SK-N-DZ (cell line): ENCODE measurements around the gene DOCK4.

Experiments
- DNase-seq: peaks from one replicate; pipeline ENCODE4 v3.0.0-alpha.2; 2015; ENCODE audit warnings: low spot score

DOCK4 gene

GRCh38 chr7:112081778-112082177 is 124.4 kb downstream of the DOCK4 start:
- DNase-seq, result no peak

GRCh38 chr7:112080978-112081377 is 125.2 kb downstream of the DOCK4 start:
- DNase-seq, result no peak

DNA sequence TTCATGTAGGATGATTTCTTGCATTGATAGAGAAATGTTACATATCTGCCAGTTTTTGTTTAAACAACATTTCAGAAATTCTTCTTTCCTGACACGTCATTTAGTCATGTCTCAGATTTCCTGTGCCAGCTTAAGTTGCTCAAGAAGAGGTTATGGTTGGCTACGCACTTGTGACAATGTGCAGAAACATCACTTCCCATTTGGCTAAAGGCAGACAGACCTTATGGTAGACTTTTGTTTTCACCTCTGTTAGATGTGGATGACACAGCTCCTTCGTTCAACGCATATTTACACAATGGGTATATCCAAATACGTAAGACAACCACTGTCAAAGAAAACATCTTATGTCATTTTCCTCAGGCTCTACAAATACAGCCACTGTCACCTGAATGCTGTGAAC is 125.8 kb downstream of the DOCK4 start:
- no peak for DNase-seq

DNA sequence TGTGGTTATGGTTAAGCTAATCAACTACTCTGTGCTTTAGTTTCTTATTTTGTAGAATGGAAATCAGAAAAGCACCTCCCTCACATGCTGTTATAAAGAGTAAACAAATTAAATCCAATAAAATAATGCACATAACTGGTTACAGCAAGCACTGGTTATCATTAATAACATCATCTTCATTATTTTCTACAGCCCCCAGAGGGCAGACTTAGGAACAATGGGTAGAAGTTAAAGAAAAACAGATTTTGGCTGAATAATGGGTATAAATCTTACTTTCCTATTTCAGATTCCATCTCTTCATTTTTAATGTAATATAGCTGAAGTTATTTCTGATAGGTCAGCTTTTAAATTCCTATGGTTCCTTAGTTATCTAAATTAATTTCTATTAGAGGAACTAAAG is 126.5 kb downstream of the DOCK4 start:
- DNase-seq, result no peak

- no peak for DNase-seq
Observed at GRCh38 chr7:112079122-112079521, 127.1 kb downstream of the DOCK4 start.

GRCh38 chr7:112076324-112076723 is 129.9 kb downstream of the DOCK4 start:
- no peak for DNase-seq

GRCh38 chr7:112074464-112074863 is 131.7 kb downstream of the DOCK4 start:
- no peak for DNase-seq

DNA sequence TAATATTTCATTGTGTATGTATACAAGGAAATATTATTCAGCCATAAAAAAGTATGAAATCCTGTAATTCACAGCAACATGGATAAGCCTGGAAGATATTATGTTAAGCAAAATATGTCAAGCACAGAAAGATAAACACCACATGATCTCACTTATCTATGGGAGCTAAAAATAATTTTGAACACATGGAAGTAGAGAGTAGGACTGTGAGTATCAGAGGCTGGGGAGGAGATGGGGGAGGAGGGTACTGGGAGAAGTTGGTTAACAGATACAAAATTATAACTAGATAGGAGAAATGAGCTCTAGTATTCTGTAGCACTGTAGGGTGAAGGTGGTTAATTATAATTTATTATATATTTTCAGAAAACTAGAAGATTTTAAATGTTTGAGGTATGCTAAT is 132.7 kb downstream of the DOCK4 start:
- DNase-seq, result no peak

GRCh38 chr7:112072541-112073245 is 133.5 kb downstream of the DOCK4 start:
- DNase-seq, result no peak

- no peak for DNase-seq
Observed at GRCh38 chr7:112071856-112072255, 134.3 kb downstream of the DOCK4 start.

DNA sequence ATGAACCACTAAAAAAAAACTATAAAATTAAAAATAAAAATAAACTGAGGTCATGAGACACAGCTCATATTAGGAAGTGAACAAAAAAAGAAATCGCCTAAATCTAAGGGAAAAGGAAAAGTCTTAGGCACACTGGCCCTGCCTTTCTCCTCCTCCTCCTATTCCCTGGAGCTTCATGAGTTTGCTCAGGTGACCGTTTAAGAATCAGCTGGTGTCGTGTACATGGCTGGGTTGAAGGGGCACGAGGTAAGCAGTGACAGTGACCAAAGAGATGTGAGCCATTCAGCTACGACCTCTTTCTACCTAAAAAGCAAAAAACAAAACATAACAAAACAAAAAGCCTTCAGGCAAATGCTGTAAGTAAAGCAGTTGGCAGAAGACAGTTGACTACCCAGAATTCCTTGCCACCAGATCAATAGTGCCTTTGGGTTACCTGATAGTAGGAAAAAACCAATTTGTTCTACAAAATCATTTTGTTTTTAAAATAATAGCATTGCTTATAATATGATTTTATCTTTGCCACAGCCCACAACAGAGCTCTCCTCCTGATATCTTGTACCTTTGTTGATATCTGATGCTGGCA is 135.4 kb downstream of the DOCK4 start:
- DNase-seq, result no peak

- DNase-seq, result no peak
Observed at GRCh38 chr7:112069879-112070321, 136.3 kb downstream of the DOCK4 start.

- DNase-seq, result no peak
Observed at GRCh38 chr7:112068967-112069366, 137.2 kb downstream of the DOCK4 start.

DNA sequence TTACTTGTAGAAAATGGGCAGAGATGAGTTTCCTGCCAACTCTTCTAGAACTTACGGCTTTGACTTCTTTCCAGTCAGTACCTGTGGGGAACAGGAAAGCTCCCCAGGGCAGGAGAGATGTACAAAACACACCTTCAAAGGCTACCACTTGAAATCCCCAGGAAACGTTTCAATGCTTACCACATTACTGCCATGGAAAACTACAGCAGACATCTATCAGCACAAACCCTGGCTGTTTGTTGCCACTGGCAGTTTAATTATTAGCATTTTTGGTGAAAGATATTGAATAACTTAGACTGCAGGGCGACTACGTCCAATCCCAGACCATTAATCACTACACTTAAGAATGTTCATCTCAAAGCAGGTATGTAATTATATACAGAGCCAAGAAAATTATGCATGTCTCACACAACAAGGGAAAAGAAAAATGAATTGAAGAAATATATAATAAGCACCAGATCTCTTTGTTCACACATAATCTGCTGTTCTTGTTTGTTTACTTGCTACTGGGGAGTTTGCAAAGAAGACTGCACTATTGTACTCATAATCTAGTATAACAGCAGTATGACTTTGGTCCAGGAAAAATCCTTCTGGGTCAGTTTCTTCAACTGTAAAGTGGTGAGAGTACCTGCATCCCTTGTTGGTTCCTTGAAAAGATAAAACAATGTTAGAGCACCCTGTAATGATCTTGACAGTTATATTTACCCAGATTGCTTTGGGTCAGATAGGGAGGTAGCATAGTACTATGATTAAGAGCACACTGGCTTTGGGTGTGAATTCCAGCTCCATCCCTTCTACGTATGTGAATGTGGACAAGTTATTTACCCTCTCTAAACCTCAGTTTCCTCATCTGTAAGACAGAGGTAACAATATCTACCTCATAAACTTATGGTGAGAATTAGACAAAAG is 138.3 kb downstream of the DOCK4 start:
- DNase-seq, result no peak

GRCh38 chr7:112067200-112067599 is 139.0 kb downstream of the DOCK4 start:
- no peak for DNase-seq

DNA sequence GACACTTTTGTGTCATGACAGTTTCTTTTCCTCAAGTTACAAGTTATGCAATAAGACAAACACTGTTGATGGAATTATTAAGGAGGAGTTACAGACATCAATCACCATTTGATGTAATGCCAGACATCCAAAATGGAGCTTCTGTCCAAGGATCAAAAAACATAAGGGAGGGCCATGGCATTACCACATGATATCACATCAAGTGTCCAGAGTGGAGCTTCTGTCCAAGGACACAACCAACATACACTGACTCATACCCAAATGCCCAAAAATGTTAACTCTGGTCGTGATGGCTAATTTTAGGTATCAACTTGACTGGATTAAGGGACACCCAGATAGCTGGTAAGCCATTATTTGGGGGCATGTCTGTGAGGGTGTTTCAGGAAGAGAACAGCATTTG is 140.4 kb downstream of the DOCK4 start:
- no peak for DNase-seq

DNA sequence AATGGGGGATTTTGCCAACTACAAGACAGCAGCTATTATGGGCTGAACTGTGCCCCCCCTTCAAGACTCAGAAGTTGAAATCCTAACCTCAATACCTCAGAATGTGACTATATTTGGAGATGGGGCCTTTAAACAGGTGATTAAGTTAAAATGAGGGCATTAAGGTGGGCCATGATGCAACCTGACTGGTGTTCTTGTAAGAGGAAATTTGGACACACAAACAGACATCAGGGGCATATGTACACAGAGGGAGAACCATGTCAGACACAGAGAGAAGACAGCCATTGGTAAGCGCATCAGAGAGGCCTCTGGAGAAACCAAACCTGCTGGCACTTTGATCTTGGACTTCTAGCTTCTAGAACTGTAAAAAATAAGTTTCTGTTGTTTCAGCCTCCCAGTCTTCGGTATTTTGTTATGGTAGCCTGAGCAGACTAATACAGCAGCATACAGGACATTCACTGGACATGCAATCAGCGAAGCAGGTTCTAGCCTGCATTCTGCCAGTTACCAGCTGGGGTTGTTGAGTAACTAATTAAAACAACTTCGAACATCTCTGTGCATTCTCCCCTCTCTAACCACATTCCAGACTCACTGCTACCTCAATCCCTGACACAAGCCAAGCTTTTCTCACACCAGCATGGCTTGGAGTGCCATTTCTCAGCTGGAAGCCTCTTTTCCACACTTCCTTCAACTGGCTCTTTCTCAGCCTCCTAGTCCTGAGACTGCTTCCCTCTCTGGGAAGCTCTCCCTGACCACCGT is 141.4 kb downstream of the DOCK4 start:
- no peak for DNase-seq

GRCh38 chr7:112063974-112064373 is 142.2 kb downstream of the DOCK4 start:
- no peak for DNase-seq

DNA sequence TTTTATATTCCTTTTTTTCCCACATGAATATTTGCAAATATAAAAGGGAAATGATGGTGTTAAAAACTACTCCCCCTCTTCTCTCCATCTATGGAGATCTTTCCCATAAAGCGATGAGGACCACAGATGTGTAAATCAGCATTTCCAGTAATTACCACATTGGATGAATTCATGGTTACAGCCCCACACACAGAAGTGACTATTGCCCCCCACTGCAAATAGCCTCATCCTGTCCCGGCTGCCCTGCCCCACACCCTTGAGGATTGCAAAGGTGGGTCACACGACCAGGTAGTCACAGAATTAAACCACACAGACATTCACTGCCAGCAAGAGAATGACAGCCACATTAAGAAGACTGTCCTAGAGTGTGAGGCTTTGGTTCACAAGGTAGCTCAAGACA is 145.1 kb downstream of the DOCK4 start:
- DNase-seq, result no peak

GRCh38 chr7:112060625-112061024 is 145.6 kb downstream of the DOCK4 start:
- DNase-seq, result no peak

DNA sequence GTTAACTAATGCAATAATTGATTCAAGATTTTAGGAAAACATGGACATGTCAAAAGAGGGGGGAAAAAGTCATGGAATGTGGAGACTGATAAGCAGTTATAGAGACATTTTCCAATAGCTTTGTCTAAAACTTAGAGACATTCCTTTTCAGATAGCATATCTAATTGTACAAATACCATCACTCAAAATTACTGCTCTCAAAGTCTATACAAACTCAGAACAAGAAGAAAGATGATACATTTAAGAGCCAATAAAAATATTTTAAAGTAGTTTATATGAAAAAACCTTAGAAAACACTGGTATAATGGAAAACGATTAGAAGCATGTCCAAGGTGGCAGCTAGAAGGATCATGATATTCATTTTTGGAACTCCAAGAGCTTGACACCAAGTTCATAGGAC is 146.5 kb downstream of the DOCK4 start:
- DNase-seq, result no peak

GRCh38 chr7:112058686-112059085 is 147.5 kb downstream of the DOCK4 start:
- peak; percentile 62 for DNase-seq
